Stomach (tissue), 9 donors: Measurements from ENCODE around the gene SPNS2. TPM values are rescaled to one million over a fixed set of nuclear protein-coding genes. Genes with fewer than 3 reads are reported as not detected.

Experiments used
- DNase-seq, 2 donors: peaks; one replicate each; pipeline versions ENCODE4 v3.0.0 to v3.0.0-alpha.2; 2013 to 2019
- H3K27ac ChIP-seq, 5 donors: fragments of 200-600 bp in 4 of 5; sonication (generic) in 4 of 5; one replicate each; pipeline ENCODE4 v1.5.1; 2013 to 2019; ENCODE audit warnings: mild to moderate bottlenecking in 1 of 5, moderate library complexity in 1 of 5
- H3K27me3 ChIP-seq, 3 donors: fragments of 200-600 bp; sonication (generic); one replicate each; pipeline ENCODE4 v1.5.1; 2017 to 2019; ENCODE audit warnings: mixed run types in 1 of 3
- H3K36me3 ChIP-seq, 4 donors: fragments of 200-600 bp; sonication (generic); 1 replicate in 3 of 4; 2 replicates in 1 of 4; pipeline ENCODE4 v1.5.1; 2016 to 2019
- H3K4me1 ChIP-seq, 4 donors: fragments of 200-600 bp; sonication (generic); one replicate each; pipeline ENCODE4 v1.5.1; 2016 to 2019
- H3K4me3 ChIP-seq, 4 donors: fragments of 200-600 bp; sonication (generic) in 3 of 4; one replicate each; pipeline ENCODE4 v1.5.1; 2016 to 2019; ENCODE audit warnings: mild to moderate bottlenecking in 1 of 4
- H3K9me3 ChIP-seq, 4 donors: fragments of 200-600 bp; sonication (generic); one replicate each; pipeline ENCODE4 v1.5.1; 2016 to 2019
- EP300 ChIP-seq: sonication (generic); formaldehyde crosslinking; IDR thresholded peaks from one replicate; pipeline ENCODE4 v1.6.1; 2017; ENCODE audit warnings: antibody characterized with exemption
- POLR2A ChIP-seq, 4 donors: fragments of 450-650 bp; IDR thresholded peaks; one replicate each; pipeline ENCODE4 v1.6.1; 2016; ENCODE audit warnings: antibody characterized with exemption in 4 of 4, control low read depth in 2 of 4, mild to moderate bottlenecking in 1 of 4, moderate library complexity in 1 of 4
- POLR2AphosphoS5 ChIP-seq, 3 donors: sonication (generic); formaldehyde crosslinking; IDR thresholded peaks; one replicate each; pipeline ENCODE4 v1.6.1; 2016; ENCODE audit warnings: antibody characterized with exemption in 3 of 3
- WGBS, 5 donors: extraction: QIAGEN DNeasy Blood & Tissue Kit in 3 of 5; methylation state at CpG; one replicate each; pipeline versions ENCODE4 v1.1.5 to v1.1.7; 2013 to 2018; 5-methylcytosine and 5-hydroxymethylcytosine counted together
- intact Hi-C: fragments of 100-400 bp; cut with DNase I; formaldehyde crosslinking; loops from one replicate; pipeline ENCODE4 v1.15.1; 2023; ENCODE audit warnings: low total_unique reads
- polyA plus RNA-seq, 3 donors: library from polyadenylated mRNA; stranded (reverse); fragments of 200-250 nt; gene quantifications; one replicate each; pipeline ENCODE4 v1.2.3, GENCODE V29; 2013
- total RNA-seq, 5 donors: library from RNA; depleted of rRNA; stranded (reverse); fragments of >200 nt; gene quantifications; one replicate each; pipeline versions ENCODE4 v1.1.0 to v1.2.3, GENCODE V29; 2014 to 2016
- TF ChIP-seq, protein P1 (sequence below), 7 experiments: fragments of 450-650 bp in 4 of 7; fragments of 200-600 bp in 3 of 7; sonication (generic) in 3 of 7; IDR thresholded peaks; one replicate each; pipeline ENCODE4 v1.5.1; 2016 to 2019; ENCODE audit warnings: antibody characterized with exemption in 7 of 7, control low read depth in 2 of 7, mild to moderate bottlenecking in 1 of 7
- donor health status: healthy with polysubstance abuse.
- donor health status: Bipolar disorder and iron deficiency.
- donor health status: healthy.

Gene SPNS2
- total and polyA plus RNA-seq, 8 donors: 4.1 to 67.7 (median 24.3) TPM

DNA sequence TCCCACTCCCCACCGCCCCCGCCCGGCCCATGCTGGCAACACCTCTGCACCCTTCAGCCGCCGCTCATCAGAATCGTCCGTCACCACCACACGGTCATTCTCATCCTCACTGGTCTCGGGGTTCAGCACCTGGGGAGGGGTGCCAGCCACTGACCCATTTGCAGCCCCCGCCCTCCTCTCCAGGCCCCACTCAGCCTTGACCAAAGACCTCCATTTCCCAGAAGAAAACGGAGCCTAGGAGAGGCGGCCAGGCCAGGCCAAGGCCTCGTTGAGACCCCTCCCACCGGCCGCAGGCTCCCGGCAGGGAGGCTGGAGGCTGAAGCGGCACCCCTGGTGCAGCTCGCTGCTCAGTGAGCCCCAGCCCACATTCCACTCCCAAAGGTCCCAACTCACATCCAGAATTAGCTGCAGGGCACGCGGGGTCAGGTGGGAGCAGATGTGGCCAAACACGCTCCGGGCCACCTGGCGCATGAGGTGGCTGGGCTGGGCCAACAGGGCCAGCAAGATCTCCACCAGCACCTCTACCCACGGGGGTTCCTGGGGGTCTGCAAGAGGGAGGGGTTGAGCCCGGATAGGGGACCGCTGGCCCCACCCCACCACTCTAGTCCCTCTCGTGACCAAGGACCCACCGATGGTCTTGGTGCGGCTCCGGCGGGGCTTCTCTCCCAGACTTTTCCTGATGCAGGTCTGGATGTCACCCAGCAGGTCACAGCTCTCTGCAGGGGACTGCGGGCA, 46.7 kb downstream of the SPNS2 start:
- TF ChIP-seq POLR2AphosphoS5 (IDR thresholded peaks at IDR 0.05) (no peak), POLR2A (IDR thresholded peaks at IDR 0.05) (no peak), EP300 (no peak)
- TF ChIP-seq, protein P1, sequence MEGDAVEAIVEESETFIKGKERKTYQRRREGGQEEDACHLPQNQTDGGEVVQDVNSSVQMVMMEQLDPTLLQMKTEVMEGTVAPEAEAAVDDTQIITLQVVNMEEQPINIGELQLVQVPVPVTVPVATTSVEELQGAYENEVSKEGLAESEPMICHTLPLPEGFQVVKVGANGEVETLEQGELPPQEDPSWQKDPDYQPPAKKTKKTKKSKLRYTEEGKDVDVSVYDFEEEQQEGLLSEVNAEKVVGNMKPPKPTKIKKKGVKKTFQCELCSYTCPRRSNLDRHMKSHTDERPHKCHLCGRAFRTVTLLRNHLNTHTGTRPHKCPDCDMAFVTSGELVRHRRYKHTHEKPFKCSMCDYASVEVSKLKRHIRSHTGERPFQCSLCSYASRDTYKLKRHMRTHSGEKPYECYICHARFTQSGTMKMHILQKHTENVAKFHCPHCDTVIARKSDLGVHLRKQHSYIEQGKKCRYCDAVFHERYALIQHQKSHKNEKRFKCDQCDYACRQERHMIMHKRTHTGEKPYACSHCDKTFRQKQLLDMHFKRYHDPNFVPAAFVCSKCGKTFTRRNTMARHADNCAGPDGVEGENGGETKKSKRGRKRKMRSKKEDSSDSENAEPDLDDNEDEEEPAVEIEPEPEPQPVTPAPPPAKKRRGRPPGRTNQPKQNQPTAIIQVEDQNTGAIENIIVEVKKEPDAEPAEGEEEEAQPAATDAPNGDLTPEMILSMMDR (IDR thresholded peaks at IDR 0.05): no peak
- Histone ChIP-seq H3K4me3 (no peak overlapping the region), H3K36me3 (peaks cover 66 to 100% (median 100%) of the 10 kb centered on the region in 4 donors), H3K27ac (no peak overlapping the region), H3K4me1 (peaks cover 9 to 22% (median 13%) of the 10 kb centered on the region in 4 donors), H3K27me3 (no peaks in the 10 kb centered on the region), H3K9me3 (no peaks in the 10 kb centered on the region)
- intact Hi-C loops: loop anchor here (10.0 kb wide), 1 partner anchor 121 kb away; no protein-coding TSS in a partner anchor
- 90 to 98% (median 93%) methylated on average over 20 to 32 of the region's 32 CpGs for WGBS, 5 donors
- DNase-seq: no peak

DNA sequence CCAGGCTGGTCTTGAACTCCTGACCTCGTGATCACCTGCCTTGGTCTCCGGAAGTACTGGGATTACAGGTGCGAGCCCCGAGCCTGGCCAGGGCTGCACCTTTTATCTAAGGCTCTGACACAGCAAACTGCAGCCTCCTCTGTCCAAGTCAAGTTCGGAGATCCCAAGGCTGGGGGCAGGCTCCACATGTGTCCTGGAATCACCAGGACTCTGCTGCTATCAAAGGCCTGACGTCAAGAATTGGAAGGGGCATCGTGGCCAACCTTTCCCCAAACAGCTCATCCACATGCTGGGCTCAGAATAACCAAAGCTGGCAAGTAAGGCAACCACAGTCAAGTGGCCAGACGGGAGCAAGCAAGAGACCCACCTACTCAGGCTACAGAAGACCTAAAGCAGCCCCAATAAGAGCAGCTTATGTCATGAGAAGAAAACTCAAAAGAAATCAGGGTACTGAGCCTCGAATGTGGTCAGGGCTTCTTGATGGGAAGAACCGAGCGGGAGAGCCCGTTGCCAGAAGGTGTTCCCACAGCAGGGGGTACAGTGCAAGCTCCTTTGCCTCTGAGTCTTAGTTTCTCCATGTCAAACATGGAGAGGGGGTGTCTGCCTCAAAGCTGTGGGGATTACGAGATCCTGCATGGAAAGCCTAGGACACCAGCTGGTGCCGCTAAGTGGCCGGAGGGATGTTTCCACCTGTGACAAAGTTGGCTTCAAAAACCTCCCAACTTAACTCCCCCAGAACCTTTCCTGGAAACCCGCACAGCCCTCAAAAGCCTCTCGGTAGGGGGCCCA, 48.6 kb downstream of the SPNS2 start:
- Histone ChIP-seq H3K27me3 (no peaks in the 10 kb centered on the region), H3K9me3 (no peaks in the 10 kb centered on the region), H3K4me3 (no peak overlapping the region), H3K4me1 (peaks cover 0 to 6% (median 0%) of the 10 kb centered on the region in 4 donors), H3K27ac (no peak overlapping the region), H3K36me3 (peaks cover 78 to 100% (median 100%) of the 10 kb centered on the region in 4 donors)
- 84 to 92% (median 89%) methylated on average over 17 of the region's 17 CpGs for WGBS, 5 donors
- DNase-seq: no peak
- TF ChIP-seq POLR2A (IDR thresholded peaks at IDR 0.05): no peak
- TF ChIP-seq, protein P1 (IDR thresholded peaks at IDR 0.05): no peak
- TF ChIP-seq POLR2AphosphoS5 (IDR thresholded peaks at IDR 0.05): no peak
- TF ChIP-seq EP300: no peak
- intact Hi-C loops: loop anchor here (10.0 kb wide), 1 partner anchor 123 kb away; no protein-coding TSS in a partner anchor

DNA sequence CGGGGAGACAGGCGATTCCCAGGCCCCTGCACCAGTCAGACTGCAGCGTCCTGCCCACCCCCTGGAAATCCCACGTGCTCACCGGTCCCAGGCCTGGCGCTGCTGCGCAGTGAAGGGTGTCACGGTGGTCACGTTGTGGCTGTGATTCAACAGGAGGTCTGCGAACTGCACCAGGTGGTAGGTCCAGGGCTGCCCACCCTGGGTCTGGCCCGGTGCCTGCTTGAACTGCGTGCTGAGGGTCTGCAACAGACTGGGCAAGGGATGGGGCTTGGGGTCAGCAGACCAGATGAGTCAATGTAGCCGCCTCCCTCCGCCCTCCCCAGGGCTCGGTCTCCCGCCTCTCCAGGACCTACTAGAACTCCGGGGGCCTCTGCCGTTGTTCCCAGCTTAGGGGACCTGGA, 49.4 kb downstream of the SPNS2 start:
- TF ChIP-seq POLR2AphosphoS5 (IDR thresholded peaks at IDR 0.05): no peak
- no peak for TF ChIP-seq EP300
- no peak for TF ChIP-seq POLR2A (IDR thresholded peaks at IDR 0.05)
- TF ChIP-seq, protein P1 (IDR thresholded peaks at IDR 0.05): no peak
- H3K4me1 ChIP-seq: peaks cover 0 to 4% (median 0%) of the 10 kb centered on the region in 4 donors
- peaks cover 78 to 100% (median 100%) of the 10 kb centered on the region in 4 donors for H3K36me3 ChIP-seq
- H3K27ac ChIP-seq: no peak overlapping the region
- WGBS, 5 donors: 91 to 96% (median 95%) methylated on average over 12 to 18 of the region's 18 CpGs
- no peaks in the 10 kb centered on the region for H3K27me3 ChIP-seq
- no peak overlapping the region for H3K4me3 ChIP-seq
- intact Hi-C loops: loop anchor here (10.0 kb wide), 1 partner anchor 123 kb away; no protein-coding TSS in a partner anchor
- no peaks in the 10 kb centered on the region for H3K9me3 ChIP-seq
- DNase-seq: no peak
